Stimulated activated CD4-positive, alpha-beta T cell treated with anti-CD3 and anti-CD28 coated beads, Interleukin-1b, Interleukin-23, amount 100 ng/mL, for 24 hours (primary cell): ENCODE measurements around the gene EIF5A2.

ENCODE experiments used
- DNase-seq, 4 experiments: peaks; one replicate each; pipeline ENCODE4 v3.0.0-alpha.2; 2020; ENCODE audit warnings: low read depth in 4 of 4, low spot score in 1 of 4

Gene EIF5A2

GRCh38 chr3:170862618-170863374 lies 45.6 kb downstream of the EIF5A2 start:
- DNase-seq: no peak

GRCh38 chr3:170858599-170858998 lies 49.8 kb downstream of the EIF5A2 start:
- DNase-seq: no peak

GRCh38 chr3:170852324-170852723 lies 56.1 kb downstream of the EIF5A2 start:
- no peak for DNase-seq

GRCh38 chr3:170848292-170848917 lies 60.0 kb downstream of the EIF5A2 start:
- DNase-seq: no peak

GRCh38 chr3:170844377-170844776 lies 64.1 kb downstream of the EIF5A2 start:
- DNase-seq: no peak

- DNase-seq: no peak
These were observed 68.1 kb downstream of the EIF5A2 start for GRCh38 chr3:170840291-170840859.

- no peak for DNase-seq
These were observed 68.8 kb downstream of the EIF5A2 start for GRCh38 chr3:170839518-170840100.
